ENCODE results near the gene ATG4C. TPM values are rescaled to one million over a fixed set of nuclear protein-coding genes. Genes with fewer than 3 reads are reported as not detected.
"Not testable (repeated sequence)": the region's sequence is repeated elsewhere in the genome, so short reads cannot be mapped to it uniquely, and the experiment has no call there.

ATG4C gene
- total RNA-seq, 1 experiment from 2014 or later: 6.5 TPM

- no peak for DNase-seq (ENCODE audit: unreplicated experiment)
- TF ChIP-seq CTCF (IDR thresholded peaks at IDR 0.05; ENCODE audit: unreplicated experiment): no peak
- CTCF ChIA-PET: interaction anchor here (0.7 kb wide), 1 partner anchor 9 kb away, joined by 3 read pairs; no protein-coding TSS in a partner anchor
- no peak overlapping the region for H3K4me3 Mint-ChIP-seq (ENCODE audit: unreplicated experiment)
- H3K9me3 Mint-ChIP-seq (ENCODE audit: unreplicated experiment): peaks cover 4% of the 10 kb centered on the region
- peaks cover 5% of the 10 kb centered on the region for H3K4me1 Mint-ChIP-seq (ENCODE audit: insufficient read depth, unreplicated experiment)
- no TSS peak for BruUV-seq (replicated peaks)
- POLR2A ChIA-PET: no interaction called here
- H3K27me3 Mint-ChIP-seq (ENCODE audit: insufficient read depth, unreplicated experiment): peaks cover 33% of the 10 kb centered on the region
- no peak overlapping the region for H3K27ac Mint-ChIP-seq (ENCODE audit: low read depth, unreplicated experiment)
- intact Hi-C loops (cut with micrococcal nuclease): no loop called here
- H3K36me3 Mint-ChIP-seq (ENCODE audit: insufficient read depth, unreplicated experiment): no peaks in the 10 kb centered on the region
These were observed 8.8 kb upstream of the ATG4C start for GRCh38 chr1:62774971-62775595.

- DNase-seq (ENCODE audit: unreplicated experiment): no peak
- H3K36me3 Mint-ChIP-seq (ENCODE audit: insufficient read depth, unreplicated experiment): no peaks in the 10 kb centered on the region
- H3K27me3 Mint-ChIP-seq (ENCODE audit: insufficient read depth, unreplicated experiment): peaks cover 36% of the 10 kb centered on the region
- H3K9me3 Mint-ChIP-seq (ENCODE audit: unreplicated experiment): no peaks in the 10 kb centered on the region
- H3K27ac Mint-ChIP-seq (ENCODE audit: low read depth, unreplicated experiment): no peak overlapping the region
- intact Hi-C loops (cut with micrococcal nuclease): no loop called here
- BruUV-seq (replicated peaks): no TSS peak
- peaks cover 5% of the 10 kb centered on the region for H3K4me1 Mint-ChIP-seq (ENCODE audit: insufficient read depth, unreplicated experiment)
- POLR2A ChIA-PET: no interaction called here
- H3K4me3 Mint-ChIP-seq (ENCODE audit: unreplicated experiment): no peak overlapping the region
- CTCF ChIA-PET: no interaction called here
- no peak for TF ChIP-seq CTCF (IDR thresholded peaks at IDR 0.05; ENCODE audit: unreplicated experiment)
These were observed 5.7 kb upstream of the ATG4C start for GRCh38 chr1:62778208-62778607.

- CTCF ChIA-PET: interaction anchor here (0.5 to 0.7 kb wide), 3 partner anchors 24 to 67 kb away, joined by 3 to 4 read pairs (median 3); no protein-coding TSS in a partner anchor
- peaks cover 34% of the 10 kb centered on the region for H3K27me3 Mint-ChIP-seq (ENCODE audit: insufficient read depth, unreplicated experiment)
- H3K9me3 Mint-ChIP-seq (ENCODE audit: unreplicated experiment): no peaks in the 10 kb centered on the region
- peaks cover 17% of the 10 kb centered on the region for H3K4me1 Mint-ChIP-seq (ENCODE audit: insufficient read depth, unreplicated experiment)
- H3K36me3 Mint-ChIP-seq (ENCODE audit: insufficient read depth, unreplicated experiment): no peaks in the 10 kb centered on the region
- DNase-seq (ENCODE audit: unreplicated experiment): peak; percentile 58
- no peak for TF ChIP-seq CTCF (IDR thresholded peaks at IDR 0.05; ENCODE audit: unreplicated experiment)
- intact Hi-C loops (cut with micrococcal nuclease): no loop called here
- BruUV-seq (replicated peaks): no TSS peak
- POLR2A ChIA-PET: interaction anchor here (1.7 kb wide), 1 partner anchor 346 kb away, joined by 7 read pairs; no protein-coding TSS in a partner anchor
- no peak overlapping the region for H3K4me3 Mint-ChIP-seq (ENCODE audit: unreplicated experiment)
- H3K27ac Mint-ChIP-seq (ENCODE audit: low read depth, unreplicated experiment): no peak overlapping the region
These were observed 1.9 kb upstream of the ATG4C start for GRCh38 chr1:62781841-62782543.

- intact Hi-C loops (cut with micrococcal nuclease); H3K27ac Mint-ChIP-seq (ENCODE audit: low read depth, unreplicated experiment); H3K36me3 Mint-ChIP-seq (ENCODE audit: insufficient read depth, unreplicated experiment); H3K4me3 Mint-ChIP-seq (ENCODE audit: unreplicated experiment); BruUV-seq (replicated peaks); POLR2A ChIA-PET; DNase-seq (ENCODE audit: unreplicated experiment); H3K9me3 Mint-ChIP-seq (ENCODE audit: unreplicated experiment): not testable (repeated sequence)
- peaks cover 17% of the 10 kb centered on the region for H3K4me1 Mint-ChIP-seq (ENCODE audit: insufficient read depth, unreplicated experiment)
- H3K27me3 Mint-ChIP-seq (ENCODE audit: insufficient read depth, unreplicated experiment): peaks cover 27% of the 10 kb centered on the region
- CTCF ChIA-PET: interaction anchor here (0.6 kb wide), 1 partner anchor 68 kb away, joined by 3 read pairs; no protein-coding TSS in a partner anchor
These were observed 1.3 kb upstream of the ATG4C start for GRCh38 chr1:62782544-62783212.
